K562 (cell line): ENCODE measurements around the gene ST7. TPM values are rescaled to one million over a fixed set of nuclear protein-coding genes. Genes with fewer than 3 reads are reported as not detected.

Experiments used
- ATF1 ChIP-seq, 2 experiments: fragments of 450-650 bp in 1 of 2; IDR thresholded peaks; 2 replicates each; pipeline ENCODE4 v1.6.1; 2016; ENCODE audit warnings: missing compliant biosample characterization in 1 of 2, missing genetic modification characterization in 1 of 2
- CBX1 ChIP-seq: sonication (generic); IDR thresholded peaks from 2 replicates; pipeline ENCODE4 v1.6.1; 2016; ENCODE audit warnings: antibody characterized with exemption, low read depth, mild to moderate bottlenecking
- CGGBP1 ChIP-seq: fragments of 250-450 bp; sonication (Bioruptor Pico); IDR thresholded peaks from 2 replicates; pipeline ENCODE4 v1.9.0; 2021; ENCODE audit warnings: mild to moderate bottlenecking
- DPF2 ChIP-seq: fragments of 450-650 bp; IDR thresholded peaks from 2 replicates; pipeline ENCODE4 v1.6.1; 2016
- ETS2 ChIP-seq: IDR thresholded peaks from 2 replicates; pipeline ENCODE4 v1.6.1; 2016; ENCODE audit warnings: borderline replicate concordance, missing genetic modification characterization, mild to moderate bottlenecking, moderate library complexity, missing compliant biosample characterization; ENCODE audit not compliant: poor library complexity, severe bottlenecking
- GATAD2A ChIP-seq: fragments of 450-650 bp; IDR thresholded peaks from 2 replicates; pipeline ENCODE4 v1.6.1; 2017
- HDAC1 ChIP-seq, 2 experiments: fragments of 450-650 bp; IDR thresholded peaks; 2 replicates each; pipeline ENCODE4 v1.6.1; 2016 to 2017; ENCODE audit warnings: inconsistent platforms in 1 of 2, mild to moderate bottlenecking in 1 of 2, moderate library complexity in 1 of 2
- ILK ChIP-seq: fragments of 450-650 bp; IDR thresholded peaks from 2 replicates; pipeline ENCODE4 v1.6.1; 2016; ENCODE audit warnings: missing genetic modification characterization, low read depth, mild to moderate bottlenecking, missing compliant biosample characterization, moderate library complexity, borderline replicate concordance
- MLLT1 ChIP-seq, 2 experiments: fragments of 450-650 bp; IDR thresholded peaks; 2 replicates each; pipeline ENCODE4 v1.6.1; 2016
- MNT ChIP-seq, 2 experiments: fragments of 450-650 bp; conservative IDR thresholded peaks; 2 replicates each; pipeline ENCODE4 v1.6.1; 2017; ENCODE audit warnings: mild to moderate bottlenecking in 2 of 2, moderate library complexity in 2 of 2
- RAD21 ChIP-seq, 2 experiments: fragments of 250-450 bp in 1 of 2; fragments of 450-650 bp in 1 of 2; sonication (Bioruptor Pico) in 1 of 2; formaldehyde crosslinking in 1 of 2; IDR thresholded peaks in 1 of 2; conservative IDR thresholded peaks in 1 of 2; 2 replicates each; pipeline versions ENCODE4 v1.4.0 to v1.8.0; 2020 to 2022; ENCODE audit warnings: mild to moderate bottlenecking in 2 of 2, moderate library complexity in 1 of 2
- SIRT6 ChIP-seq: IDR thresholded peaks from one replicate; pipeline ENCODE4 v1.6.1; 2012; ENCODE audit warnings: low read depth, mild to moderate bottlenecking, control low read depth, inconsistent platforms, low read length, moderate library complexity
- TCF7 ChIP-seq: sonication (generic); IDR thresholded peaks from 2 replicates; pipeline ENCODE4 v1.6.1; 2016; ENCODE audit warnings: antibody characterized with exemption, borderline replicate concordance
- TEAD1 ChIP-seq, 2 experiments: fragments of 450-650 bp in 1 of 2; sonication (generic) in 1 of 2; formaldehyde crosslinking; IDR thresholded peaks; 2 replicates each; pipeline versions ENCODE4 v1.4.0 to v1.8.0; 2020 to 2022; ENCODE audit warnings: mild to moderate bottlenecking in 2 of 2, missing genetic modification reagents in 1 of 2
- TEAD2 ChIP-seq: fragments of 450-650 bp; IDR thresholded peaks from 2 replicates; pipeline ENCODE4 v1.6.1; 2016; ENCODE audit warnings: missing genetic modification characterization, control low read depth, missing compliant biosample characterization
- U2AF1 ChIP-seq: fragments of 200-400 bp; formaldehyde crosslinking; optimal IDR thresholded peaks from 2 replicates; pipeline ENCODE3; 2017; ENCODE audit warnings: mild to moderate bottlenecking, low read depth, low read length, moderate library complexity
- USF1 ChIP-seq: sonication (generic); formaldehyde crosslinking; IDR thresholded peaks from 2 replicates; pipeline ENCODE4 v1.9.0; 2022; ENCODE audit warnings: mild to moderate bottlenecking, missing genetic modification reagents
- USF2 ChIP-seq: sonication (generic); formaldehyde crosslinking; IDR thresholded peaks from 2 replicates; pipeline ENCODE4 v1.5.0; 2020; ENCODE audit warnings: missing genetic modification reagents
- ZBTB1 ChIP-seq: sonication (generic); formaldehyde crosslinking; IDR thresholded peaks from 2 replicates; pipeline ENCODE4 v1.8.1; 2023; ENCODE audit warnings: missing genetic modification reagents, low read depth, mild to moderate bottlenecking, borderline replicate concordance
- ZBTB26 ChIP-seq: fragments of 450-650 bp; formaldehyde crosslinking; IDR thresholded peaks from 2 replicates; pipeline ENCODE4 v1.4.0; 2022; ENCODE audit warnings: missing genetic modification characterization
- polyA plus RNA-seq, 8 experiments: library from polyadenylated mRNA; depleted of rRNA in 4 of 8; stranded (reverse) in 5 of 8; unstranded in 3 of 8; fragments of >200 nt; fragmentation: Nextera tagmentation in 2 of 8; fragmentation: Illumina TruSeq in 1 of 8; extraction: Ambion mirVana in 2 of 8; extraction: Trizol in 1 of 8; gene quantifications; 2 replicates each; pipeline versions ENCODE4 v1.2.1 to v1.2.3, GENCODE V29; 2011 to 2014; ENCODE audit warnings: inconsistent platforms in 1 of 8, missing spikeins in 1 of 8
- total RNA-seq, 7 experiments: library from RNA; depleted of rRNA in 6 of 7; stranded (reverse); fragments of >200 nt in 6 of 7; fragmentation: Illumina TruSeq in 2 of 7; extraction: Trizol in 2 of 7; gene quantifications; 2 replicates each; pipeline versions ENCODE4 v1.2.1 to v1.2.3, GENCODE V29; 2011 to 2021; ENCODE audit warnings: low replicate concordance in 1 of 7

ST7 gene
- total and polyA plus RNA-seq, 9 of the 15 experiments (the other 6 are each of a cell fraction or from before 2014, with no cell fraction given): 23.9 to 56.3 (median 36.9) TPM

GRCh38 chr7:116952635-116953371 lies 498 bp upstream of the ST7 start (continued):
- TF ChIP-seq MNT (conservative IDR thresholded peaks at IDR 0.05): peak; percentile 18 to 60; a peak in 2 of 4 replicates
- TF ChIP-seq ZBTB1 (CRISPR knock-in tag): no peak
- TF ChIP-seq USF2 (CRISPR knock-in tag): peak; percentile 85
- TF ChIP-seq MLLT1 (IDR thresholded peaks at IDR 0.05): peak in 1 of 2 experiments; percentile 52; a peak in 1 of 4 replicates
- no peak for TF ChIP-seq U2AF1
- no peak for TF ChIP-seq CBX1
- peak; percentile 23; the same call in 1 of the 2 replicates for TF ChIP-seq TCF7
- no peak for TF ChIP-seq ETS2 (tag)
- no peak for TF ChIP-seq SIRT6
- TF ChIP-seq HDAC1 (IDR thresholded peaks at IDR 0.05): peak in 1 of 2 experiments; percentile 60; a peak in 1 of 4 replicates
- TF ChIP-seq DPF2: peak; percentile 49
- no peak for TF ChIP-seq ILK (tag)
- 0 out of 2 replicates have a peak, but pooled peaks have one; percentile 40 for TF ChIP-seq CGGBP1 (CRISPR knock-in tag)
- TF ChIP-seq TEAD1 (CRISPR knock-in tag; IDR thresholded peaks at IDR 0.05): 0 out of 4 replicates have a peak, but pooled peaks of 1 of the 2 experiments have one; percentile 60
- no peak for TF ChIP-seq RAD21 (CRISPR knock-in tag; conservative IDR thresholded peaks at IDR 0.05 in 1 of 2, IDR thresholded peaks at IDR 0.05 in 1 of 2)
- TF ChIP-seq ZBTB26 (CRISPR knock-in tag): no peak
- peak; percentile 86 for TF ChIP-seq USF1 (CRISPR knock-in tag)
- TF ChIP-seq TEAD2: no peak
- peak; percentile 93 for TF ChIP-seq GATAD2A
- TF ChIP-seq ATF1 (CRISPR knock-in tag; IDR thresholded peaks at IDR 0.05): no peak
- TF ChIP-seq ATF1 (tag; IDR thresholded peaks at IDR 0.05): peak; percentile 34; the same call in 1 of the 2 replicates
